ENCODE data around the gene FAM204A.

The FAM204A gene

GRCh38 chr10:118330295-118331076, 11.6 kb downstream of the FAM204A start:
- TF ChIP-seq EZH2 (IDR thresholded peaks at IDR 0.05; ENCODE audit: borderline replicate concordance, low read depth, low read length, severe bottlenecking), result no peak
- no peak for TF ChIP-seq CTCF (IDR thresholded peaks at IDR 0.05; ENCODE audit: borderline replicate concordance, extremely low read depth, low read length, poor library complexity, severe bottlenecking)
- ATAC-seq (ENCODE audit: insufficient read depth, low read depth) (no peak), DNase-seq (no peak)
- H4K20me1 ChIP-seq (ENCODE audit: insufficient read depth, low read length), result no peaks in the 10 kb centered on the region
- H3K4me2 ChIP-seq (ENCODE audit: insufficient read depth, low read length), result no peak overlapping the region
- H3K4me3 ChIP-seq (ENCODE audit: low read depth in 1 of 2, low read length in 2 of 2), result no peak overlapping the region
- H2AFZ ChIP-seq (ENCODE audit: low read depth, low read length), result no peak overlapping the region
- no peaks in the 10 kb centered on the region for H3K27me3 ChIP-seq (ENCODE audit: insufficient read depth, low read length, poor library complexity)
- no peak overlapping the region for H3K9ac ChIP-seq (ENCODE audit: low read depth, low read length)
- H3K36me3 ChIP-seq (ENCODE audit: insufficient read depth, low read length), result peaks cover 85% of the 10 kb centered on the region
- no peaks in the 10 kb centered on the region for H3K9me3 ChIP-seq (ENCODE audit: insufficient read depth, low read length, severe bottlenecking)
- no peaks in the 10 kb centered on the region for H3K79me2 ChIP-seq (ENCODE audit: insufficient read depth, low read length)
- no peaks in the 10 kb centered on the region for H3K4me1 ChIP-seq (ENCODE audit: insufficient read depth, low read length)
- no peak overlapping the region for H3K27ac ChIP-seq (ENCODE audit: low read length)

- no peaks in the 10 kb centered on the region for H3K9me3 ChIP-seq (ENCODE audit: insufficient read depth, low read length, severe bottlenecking)
- H2AFZ ChIP-seq (ENCODE audit: low read depth, low read length), result no peak overlapping the region
- no peaks in the 10 kb centered on the region for H3K4me1 ChIP-seq (ENCODE audit: insufficient read depth, low read length)
- no peak overlapping the region for H3K4me3 ChIP-seq (ENCODE audit: low read depth in 1 of 2, low read length in 2 of 2)
- no peak overlapping the region for H3K27ac ChIP-seq (ENCODE audit: low read length)
- H3K36me3 ChIP-seq (ENCODE audit: insufficient read depth, low read length), result peaks cover 82% of the 10 kb centered on the region
- H3K79me2 ChIP-seq (ENCODE audit: insufficient read depth, low read length), result no peaks in the 10 kb centered on the region
- DNase-seq (no peak), ATAC-seq (ENCODE audit: insufficient read depth, low read depth) (no peak)
- H3K9ac ChIP-seq (ENCODE audit: low read depth, low read length), result no peak overlapping the region
- no peak overlapping the region for H3K4me2 ChIP-seq (ENCODE audit: insufficient read depth, low read length)
- no peak for TF ChIP-seq EZH2 (IDR thresholded peaks at IDR 0.05; ENCODE audit: borderline replicate concordance, low read depth, low read length, severe bottlenecking)
- TF ChIP-seq CTCF (IDR thresholded peaks at IDR 0.05; ENCODE audit: borderline replicate concordance, extremely low read depth, low read length, poor library complexity, severe bottlenecking), result no peak
- H4K20me1 ChIP-seq (ENCODE audit: insufficient read depth, low read length), result no peaks in the 10 kb centered on the region
- H3K27me3 ChIP-seq (ENCODE audit: insufficient read depth, low read length, poor library complexity), result no peaks in the 10 kb centered on the region
Measured at GRCh38 chr10:118324140-118324539, 18.0 kb downstream of the FAM204A start.

- H2AFZ ChIP-seq (ENCODE audit: low read depth, low read length), result no peak overlapping the region
- H3K79me2 ChIP-seq (ENCODE audit: insufficient read depth, low read length), result no peaks in the 10 kb centered on the region
- no peak overlapping the region for H3K9ac ChIP-seq (ENCODE audit: low read depth, low read length)
- ATAC-seq (ENCODE audit: insufficient read depth, low read depth), result no peak
- no peaks in the 10 kb centered on the region for H4K20me1 ChIP-seq (ENCODE audit: insufficient read depth, low read length)
- no peaks in the 10 kb centered on the region for H3K4me1 ChIP-seq (ENCODE audit: insufficient read depth, low read length)
- H3K4me2 ChIP-seq (ENCODE audit: insufficient read depth, low read length), result no peak overlapping the region
- H3K4me3 ChIP-seq (ENCODE audit: low read depth in 1 of 2, low read length in 2 of 2), result no peak overlapping the region
- no peak for DNase-seq
- no peaks in the 10 kb centered on the region for H3K27me3 ChIP-seq (ENCODE audit: insufficient read depth, low read length, poor library complexity)
- H3K36me3 ChIP-seq (ENCODE audit: insufficient read depth, low read length), result peaks cover 63% of the 10 kb centered on the region
- no peak overlapping the region for H3K27ac ChIP-seq (ENCODE audit: low read length)
- TF ChIP-seq CTCF (IDR thresholded peaks at IDR 0.05; ENCODE audit: borderline replicate concordance, extremely low read depth, low read length, poor library complexity, severe bottlenecking) (no peak), EZH2 (IDR thresholded peaks at IDR 0.05; ENCODE audit: borderline replicate concordance, low read depth, low read length, severe bottlenecking) (no peak)
- no peaks in the 10 kb centered on the region for H3K9me3 ChIP-seq (ENCODE audit: insufficient read depth, low read length, severe bottlenecking)
Measured at GRCh38 chr10:118321724-118322575, 20.2 kb downstream of the FAM204A start.
